Measurements from ENCODE around the gene ACER2. TPM values are rescaled to one million over a fixed set of nuclear protein-coding genes. Genes with fewer than 3 reads are reported as not detected.

The ACER2 gene
- total RNA-seq, 1 experiment from 2014 or later, result 9.6 TPM

GRCh38 chr9:19369107-19369506, 39.7 kb upstream of the ACER2 start:
- H3K56ac ChIP-seq (ENCODE audit: insufficient read length, low read depth, low read length), result no peak overlapping the region
- no peaks in the 10 kb centered on the region for H3K9me3 ChIP-seq (ENCODE audit: control insufficient read depth, low read depth, low read length)
- no CpG with 5 or more reads among the region's 2 CpGs for WGBS (ENCODE audit: extremely low coverage, insufficient read length, low lambda C conversion rate)
- H3K18ac ChIP-seq (ENCODE audit: insufficient read length, low read depth, low read length), result no peak overlapping the region
- no peak overlapping the region for H3K4me2 ChIP-seq (ENCODE audit: insufficient read depth, insufficient read length, low read length)
- H4K5ac ChIP-seq (ENCODE audit: insufficient read length, low read depth, low read length), result no peak overlapping the region
- no peak overlapping the region for H2AK5ac ChIP-seq (ENCODE audit: insufficient read length, low read length)
- no peak overlapping the region for H3K14ac ChIP-seq (ENCODE audit: insufficient read depth, low read length)
- H3K9ac ChIP-seq (ENCODE audit: extremely low read depth, insufficient read length, low read length), result no peak overlapping the region
- Mint-ChIP-seq H3K27me3 (ENCODE audit: low read depth) (no peaks in the 10 kb centered on the region), H3K4me1 (no peaks in the 10 kb centered on the region), H3K9me3 (no peaks in the 10 kb centered on the region), H3K36me3 (ENCODE audit: insufficient read depth in 1 of 3, low read depth in 3 of 3) (peaks cover 8 to 56% (median 27%) of the 10 kb centered on the region in 3 experiments; a peak in 6 of 7 replicates), H3K4me3 (no peak overlapping the region), H3K27ac (peak overlapping the region in 1 of 3 experiments; percentile 78; a peak in 1 of 7 replicates)
- H3K4me1 ChIP-seq (ENCODE audit: insufficient read depth, low read length), result no peaks in the 10 kb centered on the region
- no peak overlapping the region for H3T11ph ChIP-seq (ENCODE audit: low read length)
- TF ChIP-seq, protein P1, sequence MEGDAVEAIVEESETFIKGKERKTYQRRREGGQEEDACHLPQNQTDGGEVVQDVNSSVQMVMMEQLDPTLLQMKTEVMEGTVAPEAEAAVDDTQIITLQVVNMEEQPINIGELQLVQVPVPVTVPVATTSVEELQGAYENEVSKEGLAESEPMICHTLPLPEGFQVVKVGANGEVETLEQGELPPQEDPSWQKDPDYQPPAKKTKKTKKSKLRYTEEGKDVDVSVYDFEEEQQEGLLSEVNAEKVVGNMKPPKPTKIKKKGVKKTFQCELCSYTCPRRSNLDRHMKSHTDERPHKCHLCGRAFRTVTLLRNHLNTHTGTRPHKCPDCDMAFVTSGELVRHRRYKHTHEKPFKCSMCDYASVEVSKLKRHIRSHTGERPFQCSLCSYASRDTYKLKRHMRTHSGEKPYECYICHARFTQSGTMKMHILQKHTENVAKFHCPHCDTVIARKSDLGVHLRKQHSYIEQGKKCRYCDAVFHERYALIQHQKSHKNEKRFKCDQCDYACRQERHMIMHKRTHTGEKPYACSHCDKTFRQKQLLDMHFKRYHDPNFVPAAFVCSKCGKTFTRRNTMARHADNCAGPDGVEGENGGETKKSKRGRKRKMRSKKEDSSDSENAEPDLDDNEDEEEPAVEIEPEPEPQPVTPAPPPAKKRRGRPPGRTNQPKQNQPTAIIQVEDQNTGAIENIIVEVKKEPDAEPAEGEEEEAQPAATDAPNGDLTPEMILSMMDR (conservative IDR thresholded peaks at IDR 0.05), result no peak
- no peak overlapping the region for H2BK15ac ChIP-seq (ENCODE audit: low read depth, low read length)
- no peaks in the 10 kb centered on the region for H4K20me1 ChIP-seq (ENCODE audit: control insufficient read depth, insufficient read depth, insufficient read length)
- no peak overlapping the region for H4K8ac ChIP-seq (replicated peaks; ENCODE audit: insufficient read length, low read depth, low read length)
- DNase-seq, result no peak
- H3K4ac ChIP-seq (ENCODE audit: low read depth, low read length), result no peak overlapping the region
- no peak overlapping the region for H3K23ac ChIP-seq (ENCODE audit: insufficient read length, low read depth, low read length)
- no peak overlapping the region for H2BK20ac ChIP-seq (ENCODE audit: low read depth, low read length, poor library complexity, severe bottlenecking)
- H3K27ac ChIP-seq (ENCODE audit: insufficient read length, low read depth, low read length), result no peak overlapping the region
- no peaks in the 10 kb centered on the region for H3K79me1 ChIP-seq (ENCODE audit: insufficient read depth, low read depth, low read length, poor library complexity, severe bottlenecking)
- no peak overlapping the region for H2BK12ac ChIP-seq (ENCODE audit: insufficient read length, low read depth, low read length)
- no peaks in the 10 kb centered on the region for H3K79me2 ChIP-seq (ENCODE audit: insufficient read depth, low read length)
- H3K23me2 ChIP-seq (ENCODE audit: insufficient read length, low read depth, low read length, poor library complexity, severe bottlenecking), result no peaks in the 10 kb centered on the region
- H2BK120ac ChIP-seq (ENCODE audit: low read depth, low read length, poor library complexity, severe bottlenecking), result no peak overlapping the region
- no peak overlapping the region for H4K91ac ChIP-seq (ENCODE audit: insufficient read length, low read depth, low read length)
- H2AFZ ChIP-seq (ENCODE audit: low read length), result no peak overlapping the region
- no peak overlapping the region for H2BK5ac ChIP-seq (ENCODE audit: insufficient read length, low read length)
- no peaks in the 10 kb centered on the region for H3K27me3 ChIP-seq (ENCODE audit: insufficient read depth, low read length)

All from H9 (cell line).